Sciatic nerve (tissue), 2 donors: Measurements from ENCODE around the gene NEK5. TPM values are rescaled to one million over a fixed set of nuclear protein-coding genes. Genes with fewer than 3 reads are reported as not detected.

Experiments
- ATAC-seq: fragments of 200-7000 bp; cut with Tn5 transposase; one replicate; pipeline ENCODE4 v1.9.1; 2020; ENCODE audit warnings: mild to moderate bottlenecking, moderate library complexity
- DNase-seq: peaks from one replicate; pipeline ENCODE4 v3.0.0-alpha.2; 2020; ENCODE audit warnings: low spot score
- intact Hi-C: fragments of 100-400 bp; cut with DNase I; formaldehyde crosslinking; loops from one replicate; pipeline ENCODE4 v1.14.2; 2022
- total RNA-seq: library from RNA; stranded (reverse); fragmentation: NEBNext Ultra II Directional; extraction: Animal tissue kit (Norgen Biotek cat#: 25700); gene quantifications from one replicate; pipeline ENCODE4 v1.2.1, GENCODE V29; 2021
- donor health status: DM: no; HTN: no; CAD: no.
- donor health status: DM: no; HTN: no; CAD: no.

NEK5 gene
- total RNA-seq, 1 donor from 2014 or later = 0.36 TPM

- DNase-seq = no peak
- intact Hi-C loops = no loop called here
- ATAC-seq = no peak
These were observed 129.0 kb downstream of the NEK5 start for GRCh38 chr13:51999921-52000320.

GRCh38 chr13:51999510-51999911, 129.4 kb downstream of the NEK5 start:
- ATAC-seq (no peak), DNase-seq (no peak)
- intact Hi-C loops = no loop called here

- DNase-seq = no peak
- intact Hi-C loops = no loop called here
- ATAC-seq = no peak
These were observed 130.0 kb downstream of the NEK5 start for GRCh38 chr13:51998723-51999509.

DNA sequence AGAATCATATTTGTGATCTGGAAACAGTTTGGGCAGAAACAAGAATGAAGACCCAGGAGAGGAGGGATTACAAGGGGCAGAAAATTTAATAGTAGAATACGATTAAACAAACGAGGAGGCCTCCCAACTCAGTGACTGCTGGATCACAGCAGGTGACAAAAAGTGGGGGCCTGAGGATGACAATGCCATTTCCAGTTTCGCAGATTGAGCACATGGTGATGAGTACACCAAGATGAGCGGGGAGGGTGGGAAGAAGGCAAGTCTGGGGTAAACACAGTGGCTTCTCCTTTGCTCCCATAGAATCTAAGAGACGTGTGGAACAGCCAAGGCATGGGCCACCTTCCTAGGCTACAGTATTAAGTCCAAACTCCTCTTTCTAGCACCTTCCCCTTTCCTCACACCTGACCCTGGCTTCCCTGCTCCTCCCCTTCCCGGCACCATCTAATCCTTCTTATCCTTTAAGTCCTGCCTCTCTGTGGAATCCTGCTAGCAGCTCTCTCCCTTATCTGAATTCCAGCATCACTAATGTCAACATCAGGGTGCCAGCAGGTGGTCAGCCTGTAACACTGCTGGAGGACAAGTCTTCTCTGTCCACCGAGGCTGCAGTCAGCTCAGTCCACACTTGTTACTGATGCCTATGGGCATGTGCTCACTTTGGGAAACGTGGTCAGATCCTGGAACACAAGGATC, 131.1 kb downstream of the NEK5 start:
- ATAC-seq (no peak), DNase-seq (no peak)
- intact Hi-C loops = no loop called here

DNA sequence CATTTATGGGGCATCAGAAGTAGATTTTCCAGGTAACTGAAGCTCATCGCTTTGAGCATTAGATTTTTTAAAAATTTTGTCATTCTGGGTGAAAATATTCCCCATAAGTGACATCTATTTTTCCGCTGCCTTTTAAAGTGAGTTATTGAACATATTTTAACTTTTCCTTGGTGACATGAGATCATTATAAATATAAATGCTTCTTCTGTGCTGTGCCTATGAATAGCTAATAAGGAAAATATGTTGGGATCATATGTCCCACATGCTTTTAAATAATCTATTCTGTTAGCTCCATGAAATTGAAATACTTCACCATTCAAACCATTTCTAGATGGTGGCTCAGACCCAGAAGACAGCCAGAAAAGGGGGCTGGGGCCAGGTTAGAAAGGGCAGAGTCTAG, 131.7 kb downstream of the NEK5 start:
- DNase-seq (no peak), ATAC-seq (no peak)
- intact Hi-C loops = no loop called here

DNA sequence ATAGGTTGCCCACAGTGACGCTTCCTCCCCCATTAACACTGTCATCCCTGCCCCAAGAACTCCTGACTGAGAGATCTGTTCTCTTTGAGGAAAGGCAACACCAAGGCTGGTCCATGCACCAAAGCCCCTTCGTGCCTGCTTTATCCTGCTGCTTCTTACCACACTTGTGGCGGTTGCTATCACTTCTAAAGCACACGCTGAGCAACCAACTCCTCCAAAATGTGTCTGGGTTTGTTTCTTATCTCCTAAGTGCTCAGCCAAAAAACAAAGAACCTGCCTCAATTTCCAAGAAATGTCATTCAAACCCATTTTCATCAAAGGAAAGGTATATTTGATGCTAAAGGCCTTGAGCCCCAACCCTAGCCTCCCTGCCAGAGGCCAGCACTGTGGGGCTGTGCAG, 132.2 kb downstream of the NEK5 start:
- ATAC-seq = no peak
- intact Hi-C loops = no loop called here
- DNase-seq = no peak

DNA sequence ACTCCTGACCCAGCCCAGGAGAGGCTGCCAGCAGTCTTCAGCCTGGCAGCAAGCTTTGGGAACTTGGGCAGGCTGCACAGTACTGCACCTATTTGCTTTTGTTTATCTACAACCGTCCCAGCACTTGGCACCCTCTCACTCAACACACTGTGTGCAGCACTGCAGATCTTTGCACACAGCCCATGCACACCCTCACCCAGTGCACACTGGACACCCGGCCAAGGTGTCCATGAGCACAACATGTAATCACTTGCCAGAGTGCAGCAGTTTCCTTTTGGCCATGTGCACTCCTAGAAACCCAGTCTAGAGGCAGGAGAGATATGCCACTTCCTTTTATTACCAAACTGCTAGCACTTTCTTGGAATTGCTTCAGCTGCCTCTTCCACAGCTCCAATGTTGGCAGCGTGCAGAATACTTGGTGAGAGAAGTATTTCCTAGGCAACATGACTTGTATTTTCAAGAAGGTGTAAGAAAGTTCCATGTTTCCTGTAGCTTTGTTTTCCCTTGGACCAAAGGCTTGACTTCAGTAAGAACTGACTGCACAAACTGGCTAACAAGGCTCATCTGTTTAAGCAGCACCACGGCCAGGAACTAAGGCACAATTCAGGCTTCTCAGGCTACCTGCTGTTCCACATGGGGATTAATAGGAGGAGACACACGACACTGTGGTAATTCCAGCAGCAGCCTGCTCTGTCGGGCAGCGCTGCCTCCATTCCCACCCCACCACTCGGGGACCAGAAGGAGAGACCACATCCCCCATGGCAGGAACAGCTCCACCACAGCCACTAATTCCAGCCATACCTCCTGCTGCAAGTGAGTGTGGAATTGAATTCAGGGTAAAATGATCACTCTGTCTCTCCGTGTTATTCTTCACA, 133.0 kb downstream of the NEK5 start:
- intact Hi-C loops = no loop called here
- ATAC-seq = peak; percentile 63
- no peak for DNase-seq

DNA sequence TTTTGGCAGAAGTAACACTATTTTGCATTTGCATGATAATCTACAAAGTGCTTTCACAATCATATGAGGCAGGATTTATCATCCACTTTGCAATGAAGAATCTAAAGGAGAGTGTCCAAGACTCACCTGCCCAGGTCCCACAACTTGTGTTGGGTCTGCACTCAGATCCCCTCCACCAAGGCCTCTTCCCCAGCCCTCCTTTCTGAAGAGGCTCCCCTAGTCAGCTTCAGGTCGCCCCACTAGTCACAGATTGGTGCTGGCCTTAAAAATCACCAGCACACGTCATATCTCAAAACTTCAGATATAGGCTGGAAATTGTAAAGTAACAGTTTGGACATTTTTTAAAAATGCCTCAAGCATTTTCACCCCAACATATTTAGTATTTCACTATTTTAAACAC, 135.2 kb downstream of the NEK5 start:
- no peak for ATAC-seq
- intact Hi-C loops = no loop called here
- no peak for DNase-seq

DNA sequence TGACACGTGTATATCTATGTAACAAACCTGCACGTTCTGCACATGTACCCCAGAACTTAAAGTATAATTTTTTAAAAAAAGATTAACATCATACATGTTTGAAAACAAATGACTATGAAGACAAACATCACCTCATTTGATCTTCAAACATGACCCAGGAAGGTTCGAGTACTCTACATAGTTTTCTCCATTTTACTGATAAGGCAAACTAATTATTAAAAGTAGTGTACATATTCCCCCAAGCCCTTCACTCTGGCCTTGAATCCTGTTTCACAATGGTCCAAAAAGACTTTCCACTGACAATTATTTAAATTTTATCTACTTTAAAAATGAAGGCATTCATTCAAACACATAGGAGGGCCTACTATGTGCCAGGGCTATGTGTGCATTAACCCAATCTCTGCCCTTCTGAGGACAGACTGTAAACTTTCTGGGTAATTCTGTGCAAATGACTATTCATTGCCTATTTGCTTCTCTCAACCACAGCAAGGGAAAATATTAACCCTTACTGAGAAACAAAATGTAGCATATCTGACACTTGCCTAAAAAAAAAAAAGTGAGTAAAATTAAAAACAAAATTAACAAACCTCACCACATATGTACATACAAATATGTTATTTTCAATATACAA, 139.8 kb downstream of the NEK5 start:
- no peak for DNase-seq
- intact Hi-C loops = no loop called here
- ATAC-seq = no peak

Other genes starting within 250 kb of the NEK5 start
- 11.5 TPM for gene ATP7B, start 117.6 kb downstream of the NEK5 start, total RNA-seq
- 43.5 TPM for gene ALG11, start 116.7 kb downstream of the NEK5 start, total RNA-seq
- 15.7 TPM for gene UTP14C, start 104.4 kb downstream of the NEK5 start, total RNA-seq
- gene NEK3, start 30.5 kb upstream of the NEK5 start, total RNA-seq = 28.2 TPM